A172 (cell line): Measurements from ENCODE around the gene PWP1. TPM values are rescaled to one million over a fixed set of nuclear protein-coding genes. Genes with fewer than 3 reads are reported as not detected.

ENCODE experiments used
- DNase-seq: peaks from one replicate; pipeline ENCODE4 v3.0.0-alpha.2; 2015; ENCODE audit warnings: low spot score
- total RNA-seq: library from RNA; depleted of rRNA; stranded (reverse); fragments of >200 nt; shearing (Covaris generic); gene quantifications from 2 replicates; pipeline ENCODE4 v1.2.3, GENCODE V29; 2014; rRNA removed

PWP1 gene
- 79.2 and 117 TPM in 2 replicates for total RNA-seq

GRCh38 chr12:107685360-107686248, at the start of gene PWP1:
PWP1 (plus strand) TSS chr12:107685799; CDS start chr12:107685900, 101 bp downstream.
- DNase-seq, result peak; percentile 87

GRCh38 chr12:107641154-107641553, 44.4 kb upstream of the PWP1 start:
- DNase-seq, result no peak

- no peak for DNase-seq
Measured at GRCh38 chr12:107642240-107642639, 43.4 kb upstream of the PWP1 start.

GRCh38 chr12:107645630-107646333, 39.8 kb upstream of the PWP1 start:
- no peak for DNase-seq

- no peak for DNase-seq
Measured at GRCh38 chr12:107646436-107646835, 39.2 kb upstream of the PWP1 start.

GRCh38 chr12:107649661-107650061, 35.9 kb upstream of the PWP1 start:
- DNase-seq, result no peak

- no peak for DNase-seq
Measured at GRCh38 chr12:107650977-107651376, 34.6 kb upstream of the PWP1 start.

- peak; percentile 5 for DNase-seq
Measured at GRCh38 chr12:107651571-107652449, 33.8 kb upstream of the PWP1 start.

GRCh38 chr12:107653519-107653918, 32.1 kb upstream of the PWP1 start:
- DNase-seq, result no peak

- no peak for DNase-seq
Measured at GRCh38 chr12:107654873-107655272, 30.7 kb upstream of the PWP1 start.

GRCh38 chr12:107655281-107656065, 30.1 kb upstream of the PWP1 start:
- DNase-seq, result no peak

GRCh38 chr12:107656302-107656701, 29.3 kb upstream of the PWP1 start:
- DNase-seq, result no peak

GRCh38 chr12:107657133-107657532, 28.5 kb upstream of the PWP1 start:
- no peak for DNase-seq

- DNase-seq, result no peak
Measured at GRCh38 chr12:107657621-107658020, 28.0 kb upstream of the PWP1 start.

- DNase-seq, result no peak
Measured at GRCh38 chr12:107660235-107660634, 25.4 kb upstream of the PWP1 start.

GRCh38 chr12:107660861-107661415, 24.7 kb upstream of the PWP1 start:
- DNase-seq, result no peak

GRCh38 chr12:107661830-107662229, 23.8 kb upstream of the PWP1 start:
- no peak for DNase-seq

- no peak for DNase-seq
Measured at GRCh38 chr12:107662484-107662883, 23.1 kb upstream of the PWP1 start.

- no peak for DNase-seq
Measured at GRCh38 chr12:107663277-107663676, 22.3 kb upstream of the PWP1 start.

- DNase-seq, result no peak
Measured at GRCh38 chr12:107666009-107666408, 19.6 kb upstream of the PWP1 start.

GRCh38 chr12:107667464-107667863, 18.1 kb upstream of the PWP1 start:
- DNase-seq, result no peak
